Mucosa of descending colon (tissue), 3 donors: ENCODE results near the gene CSNK1A1. TPM values are rescaled to one million over a fixed set of nuclear protein-coding genes. Genes with fewer than 3 reads are reported as not detected.

ENCODE experiments used
- ATAC-seq: fragments of 200-7000 bp; cut with Tn5 transposase; one replicate; pipeline ENCODE4 v1.9.1; 2020; ENCODE audit warnings: mild to moderate bottlenecking, moderate library complexity
- DNase-seq, 3 donors: peaks; one replicate each; pipeline ENCODE4 v3.0.0-alpha.2; 2020
- H3K36me3 ChIP-seq: fragments of 200-600 bp; one replicate; pipeline ENCODE4 v1.8.0; 2021; ENCODE audit warnings: low read depth, mild to moderate bottlenecking
- H3K4me1 ChIP-seq: fragments of 200-600 bp; one replicate; pipeline ENCODE4 v1.8.0; 2021; ENCODE audit warnings: low read depth, mild to moderate bottlenecking
- H3K4me3 ChIP-seq: fragments of 200-600 bp; one replicate; pipeline ENCODE4 v1.8.0; 2021; ENCODE audit warnings: mild to moderate bottlenecking
- H3K9me3 ChIP-seq: fragments of 200-600 bp; one replicate; pipeline ENCODE4 v1.8.0; 2021; ENCODE audit warnings: mild to moderate bottlenecking
- intact Hi-C, 2 donors: fragments of 100-400 bp; cut with DNase I in 1 of 2; cut with micrococcal nuclease in 1 of 2; formaldehyde crosslinking; loops; one replicate each; pipeline versions ENCODE4 v1.11.0 to v1.11.1; 2022; cut with DNase I, micrococcal nuclease
- total RNA-seq, 3 donors: library from RNA; stranded (reverse); fragmentation: NEBNext Ultra II Directional in 2 of 3; extraction: Animal tissue kit (Norgen Biotek cat#: 25700) in 2 of 3; gene quantifications; one replicate each; pipeline versions ENCODE4 v1.2.1 to v1.2.4, GENCODE V29; 2021 to 2023
- TF ChIP-seq, protein P1 (sequence below): fragments of 200-600 bp; IDR thresholded peaks from one replicate; pipeline ENCODE4 v1.8.0; 2022; ENCODE audit warnings: antibody characterized with exemption, mild to moderate bottlenecking
- donor health status: DM: no; HTN: no; CAD: no; lungs with moderate emphysema.
- donor health status: DM: no; HTN: no; CAD: no.
- donor health status: DM: no; HTN: yes; CAD: no.

CSNK1A1 gene
- total RNA-seq, 3 donors from 2014 or later: 200 to 233 (median 224) TPM

DNA sequence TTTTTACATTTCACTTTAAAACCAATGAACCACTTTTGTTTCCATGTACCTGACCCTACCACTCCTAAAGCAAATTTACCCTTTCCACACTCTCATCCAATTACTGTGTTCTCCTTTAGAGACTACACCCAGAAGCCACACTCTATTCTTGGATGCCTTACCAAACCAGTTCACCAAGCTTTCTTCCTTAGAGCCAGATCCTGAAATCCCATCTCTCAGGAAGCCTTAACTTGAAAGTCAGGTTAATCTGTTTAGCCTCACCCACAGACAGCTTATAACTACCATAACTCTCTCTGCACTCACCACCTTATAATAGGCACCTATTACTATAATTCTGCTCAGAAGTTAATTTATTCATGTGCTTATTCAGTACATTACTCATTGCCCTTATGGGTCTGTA lies 4.3 kb downstream of the CSNK1A1 start:
- TF ChIP-seq, protein P1, sequence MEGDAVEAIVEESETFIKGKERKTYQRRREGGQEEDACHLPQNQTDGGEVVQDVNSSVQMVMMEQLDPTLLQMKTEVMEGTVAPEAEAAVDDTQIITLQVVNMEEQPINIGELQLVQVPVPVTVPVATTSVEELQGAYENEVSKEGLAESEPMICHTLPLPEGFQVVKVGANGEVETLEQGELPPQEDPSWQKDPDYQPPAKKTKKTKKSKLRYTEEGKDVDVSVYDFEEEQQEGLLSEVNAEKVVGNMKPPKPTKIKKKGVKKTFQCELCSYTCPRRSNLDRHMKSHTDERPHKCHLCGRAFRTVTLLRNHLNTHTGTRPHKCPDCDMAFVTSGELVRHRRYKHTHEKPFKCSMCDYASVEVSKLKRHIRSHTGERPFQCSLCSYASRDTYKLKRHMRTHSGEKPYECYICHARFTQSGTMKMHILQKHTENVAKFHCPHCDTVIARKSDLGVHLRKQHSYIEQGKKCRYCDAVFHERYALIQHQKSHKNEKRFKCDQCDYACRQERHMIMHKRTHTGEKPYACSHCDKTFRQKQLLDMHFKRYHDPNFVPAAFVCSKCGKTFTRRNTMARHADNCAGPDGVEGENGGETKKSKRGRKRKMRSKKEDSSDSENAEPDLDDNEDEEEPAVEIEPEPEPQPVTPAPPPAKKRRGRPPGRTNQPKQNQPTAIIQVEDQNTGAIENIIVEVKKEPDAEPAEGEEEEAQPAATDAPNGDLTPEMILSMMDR: no peak
- DNase-seq: peak in 1 of 3 donors; percentile 71
- peak; percentile 25 for ATAC-seq
- H3K4me1 ChIP-seq: peaks cover 63% of the 10 kb centered on the region
- intact Hi-C loops: no loop called here
- no peaks in the 10 kb centered on the region for H3K9me3 ChIP-seq
- no peak overlapping the region for H3K4me3 ChIP-seq
- no peaks in the 10 kb centered on the region for H3K36me3 ChIP-seq

DNA sequence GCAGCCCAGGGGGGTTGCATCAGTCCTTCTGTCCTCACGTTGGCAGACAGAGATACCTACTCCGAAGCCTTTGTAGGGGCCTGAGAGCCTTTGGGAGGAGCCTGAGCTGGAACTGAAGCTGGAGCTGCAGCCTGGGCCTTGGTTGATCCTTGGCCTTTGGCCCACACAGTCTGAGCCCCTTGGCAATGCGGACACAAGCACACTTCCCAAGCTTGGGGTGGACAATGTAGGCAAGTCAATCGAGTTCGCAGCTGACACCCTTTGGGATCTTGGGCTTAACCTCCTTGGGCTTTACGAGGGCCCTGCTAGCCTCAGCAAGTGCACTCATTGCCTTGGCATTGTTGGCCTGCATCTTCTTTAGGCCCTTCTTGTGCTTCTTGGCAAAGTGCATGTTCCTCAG lies 5.9 kb downstream of the CSNK1A1 start:
- H3K4me3 ChIP-seq: no peak overlapping the region
- TF ChIP-seq, protein P1: no peak
- no peaks in the 10 kb centered on the region for H3K36me3 ChIP-seq
- peaks cover 67% of the 10 kb centered on the region for H3K4me1 ChIP-seq
- H3K9me3 ChIP-seq: no peaks in the 10 kb centered on the region
- intact Hi-C loops: no loop called here
- ATAC-seq (no peak), DNase-seq (no peak)

DNA sequence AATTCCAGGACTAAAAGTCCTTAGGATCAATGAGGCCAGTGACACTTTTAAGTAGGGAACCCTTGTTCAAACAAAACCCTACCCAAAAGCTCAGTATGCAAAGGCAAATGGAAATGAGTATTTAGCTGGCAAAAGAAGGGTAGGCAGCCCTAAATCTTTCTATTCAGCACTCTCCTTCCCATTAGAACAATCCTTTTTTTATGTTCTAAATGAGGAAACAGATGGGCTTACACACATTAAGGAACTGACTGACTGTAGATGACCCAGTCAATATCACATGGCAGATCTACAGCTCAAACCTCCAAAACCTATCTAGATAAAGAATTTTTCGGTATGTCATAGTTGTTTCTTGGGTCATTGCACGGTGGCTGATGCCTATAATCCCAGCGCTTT lies 7.2 kb downstream of the CSNK1A1 start:
- H3K4me1 ChIP-seq: peaks cover 69% of the 10 kb centered on the region
- no peak overlapping the region for H3K4me3 ChIP-seq
- no peaks in the 10 kb centered on the region for H3K9me3 ChIP-seq
- ATAC-seq (peak; percentile 22), DNase-seq (no peak)
- H3K36me3 ChIP-seq: no peaks in the 10 kb centered on the region
- intact Hi-C loops: no loop called here
- TF ChIP-seq, protein P1: no peak

DNA sequence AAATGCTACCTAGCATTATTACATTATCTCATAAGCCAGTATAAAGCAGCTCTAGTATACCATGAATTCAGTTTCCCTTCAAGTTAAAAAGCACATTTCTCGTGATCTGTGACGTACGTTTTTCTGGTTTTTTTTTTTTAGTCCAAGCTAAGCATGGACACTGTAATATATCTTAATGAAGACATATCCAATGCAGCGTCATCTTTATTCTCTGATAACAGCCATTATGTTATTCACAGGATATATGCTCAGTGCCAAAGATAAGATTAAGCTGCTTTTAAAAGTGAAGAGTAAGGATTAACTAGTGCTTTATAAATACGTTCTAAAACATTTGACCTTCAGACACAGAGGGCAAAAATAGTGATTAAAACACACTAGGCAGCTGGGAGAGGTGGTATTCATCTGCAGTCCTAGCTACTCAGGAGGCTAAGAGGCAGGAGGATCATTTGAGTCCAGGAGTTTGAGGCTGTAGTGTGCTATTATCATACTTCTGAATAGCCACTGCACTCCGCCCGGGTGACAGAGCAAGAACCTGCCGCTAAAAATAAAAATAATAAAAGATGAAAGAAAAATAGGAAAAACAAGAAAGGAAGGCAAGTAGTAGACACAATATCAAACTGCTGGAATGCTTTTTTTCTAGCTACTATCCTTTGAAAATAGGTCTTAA lies 7.7 kb downstream of the CSNK1A1 start:
- Histone ChIP-seq H3K9me3 (no peaks in the 10 kb centered on the region), H3K4me1 (peaks cover 64% of the 10 kb centered on the region), H3K4me3 (no peak overlapping the region), H3K36me3 (no peaks in the 10 kb centered on the region)
- DNase-seq: no peak
- ATAC-seq: no peak
- TF ChIP-seq, protein P1: no peak
- intact Hi-C loops: no loop called here

DNA sequence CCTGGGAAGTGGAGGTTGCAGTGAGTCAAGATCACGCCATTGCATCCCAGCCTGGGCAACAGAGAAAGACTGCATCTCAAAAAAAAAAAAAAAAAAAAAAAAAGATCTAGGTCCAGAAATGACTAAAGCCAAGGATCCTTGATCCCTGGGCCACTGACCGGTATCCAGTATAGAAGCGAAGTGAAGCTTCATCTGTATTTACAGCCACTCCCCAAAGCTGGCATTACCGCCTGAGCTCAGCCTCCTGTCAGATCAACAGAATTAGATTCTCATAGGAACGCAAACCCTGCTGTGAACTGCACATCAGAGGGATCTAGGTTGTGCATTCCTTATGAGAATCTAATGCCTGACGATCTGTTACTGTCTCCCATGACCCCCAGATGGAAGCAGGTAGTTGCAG lies 9.3 kb downstream of the CSNK1A1 start:
- TF ChIP-seq, protein P1: no peak
- no peak overlapping the region for H3K4me3 ChIP-seq
- H3K36me3 ChIP-seq: no peaks in the 10 kb centered on the region
- intact Hi-C loops: no loop called here
- H3K4me1 ChIP-seq: peaks cover 48% of the 10 kb centered on the region
- no peaks in the 10 kb centered on the region for H3K9me3 ChIP-seq
- DNase-seq (no peak), ATAC-seq (no peak)

DNA sequence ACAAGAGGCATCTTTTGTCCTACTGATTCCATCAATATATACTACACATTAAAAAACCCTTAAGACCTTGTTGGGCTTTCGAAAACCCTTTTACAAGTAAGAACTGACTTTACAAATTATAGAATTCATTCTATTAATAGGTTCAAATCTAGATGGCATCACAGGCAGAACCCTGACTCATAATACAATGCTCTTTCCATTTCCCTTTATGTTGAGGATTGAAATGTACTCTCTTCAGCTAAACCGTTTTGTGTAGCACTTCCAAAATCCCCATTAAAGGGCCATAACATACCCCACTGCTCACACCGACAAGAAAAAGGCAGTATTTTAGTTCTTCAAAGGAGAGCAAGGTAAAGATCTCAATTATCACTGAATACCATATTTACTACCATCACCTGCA lies 11.2 kb downstream of the CSNK1A1 start:
- H3K36me3 ChIP-seq: no peaks in the 10 kb centered on the region
- H3K4me3 ChIP-seq: no peak overlapping the region
- TF ChIP-seq, protein P1: no peak
- DNase-seq: no peak
- intact Hi-C loops: no loop called here
- H3K4me1 ChIP-seq: peaks cover 36% of the 10 kb centered on the region
- ATAC-seq: no peak
- no peaks in the 10 kb centered on the region for H3K9me3 ChIP-seq
